GM10266 (cell line): ENCODE data around the gene RBM28.

Experiments
- DNase-seq: peaks from one replicate; pipeline ENCODE4 v3.0.0; 2012; ENCODE audit errors: extremely low spot score
- TF ChIP-seq, protein P1 (sequence below): IDR thresholded peaks from 2 replicates; pipeline ENCODE4 v1.5.1; 2012; ENCODE audit warnings: mild to moderate bottlenecking, low read depth; ENCODE audit not compliant: control insufficient read depth, insufficient read depth; ENCODE audit errors: missing control alignments

RBM28 gene

GRCh38 chr7:128322040-128322643 is 21.6 kb downstream of the RBM28 start:
- no peak for DNase-seq
- TF ChIP-seq, protein P1, sequence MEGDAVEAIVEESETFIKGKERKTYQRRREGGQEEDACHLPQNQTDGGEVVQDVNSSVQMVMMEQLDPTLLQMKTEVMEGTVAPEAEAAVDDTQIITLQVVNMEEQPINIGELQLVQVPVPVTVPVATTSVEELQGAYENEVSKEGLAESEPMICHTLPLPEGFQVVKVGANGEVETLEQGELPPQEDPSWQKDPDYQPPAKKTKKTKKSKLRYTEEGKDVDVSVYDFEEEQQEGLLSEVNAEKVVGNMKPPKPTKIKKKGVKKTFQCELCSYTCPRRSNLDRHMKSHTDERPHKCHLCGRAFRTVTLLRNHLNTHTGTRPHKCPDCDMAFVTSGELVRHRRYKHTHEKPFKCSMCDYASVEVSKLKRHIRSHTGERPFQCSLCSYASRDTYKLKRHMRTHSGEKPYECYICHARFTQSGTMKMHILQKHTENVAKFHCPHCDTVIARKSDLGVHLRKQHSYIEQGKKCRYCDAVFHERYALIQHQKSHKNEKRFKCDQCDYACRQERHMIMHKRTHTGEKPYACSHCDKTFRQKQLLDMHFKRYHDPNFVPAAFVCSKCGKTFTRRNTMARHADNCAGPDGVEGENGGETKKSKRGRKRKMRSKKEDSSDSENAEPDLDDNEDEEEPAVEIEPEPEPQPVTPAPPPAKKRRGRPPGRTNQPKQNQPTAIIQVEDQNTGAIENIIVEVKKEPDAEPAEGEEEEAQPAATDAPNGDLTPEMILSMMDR = peak; percentile 23

DNA sequence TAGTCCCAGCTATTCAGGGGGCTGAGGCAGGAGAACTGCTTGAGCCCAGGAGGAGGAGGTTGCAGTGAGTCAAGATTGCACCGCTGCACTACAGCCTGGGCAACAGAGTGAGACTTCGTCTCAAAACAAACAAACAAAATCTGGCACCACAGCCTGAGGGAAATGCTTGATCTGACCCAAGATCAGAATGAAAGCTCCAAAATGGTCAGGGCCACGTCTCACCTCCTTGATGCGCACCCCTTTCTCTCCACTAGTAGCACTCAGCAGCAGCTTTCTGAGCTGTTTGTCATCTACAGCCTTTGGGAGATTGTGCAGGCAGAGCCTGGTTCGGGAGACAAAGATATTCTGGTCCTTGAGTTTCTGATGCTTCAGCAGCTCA is 22.7 kb downstream of the RBM28 start:
- DNase-seq = no peak
- TF ChIP-seq, protein P1 = no peak

DNA sequence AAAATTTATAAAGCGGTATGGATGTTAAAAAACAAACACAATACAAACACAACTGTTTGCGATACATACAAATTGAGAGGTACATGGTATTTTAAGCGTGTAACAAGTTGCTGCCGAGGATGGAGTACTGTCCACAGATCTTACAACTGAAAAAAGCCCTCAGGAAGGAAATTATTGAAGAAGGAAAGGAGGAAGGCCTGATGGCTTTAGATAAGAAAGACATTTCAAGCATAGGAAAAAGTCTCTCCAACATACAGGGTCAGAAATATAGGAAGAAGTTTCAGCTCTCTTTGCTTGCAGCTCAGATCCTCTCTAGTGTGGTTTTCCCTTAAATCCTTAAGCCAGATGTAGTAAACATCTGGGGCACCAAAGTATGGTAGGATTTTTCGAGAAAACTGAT is 25.0 kb downstream of the RBM28 start:
- TF ChIP-seq, protein P1 = no peak
- no peak for DNase-seq

DNA sequence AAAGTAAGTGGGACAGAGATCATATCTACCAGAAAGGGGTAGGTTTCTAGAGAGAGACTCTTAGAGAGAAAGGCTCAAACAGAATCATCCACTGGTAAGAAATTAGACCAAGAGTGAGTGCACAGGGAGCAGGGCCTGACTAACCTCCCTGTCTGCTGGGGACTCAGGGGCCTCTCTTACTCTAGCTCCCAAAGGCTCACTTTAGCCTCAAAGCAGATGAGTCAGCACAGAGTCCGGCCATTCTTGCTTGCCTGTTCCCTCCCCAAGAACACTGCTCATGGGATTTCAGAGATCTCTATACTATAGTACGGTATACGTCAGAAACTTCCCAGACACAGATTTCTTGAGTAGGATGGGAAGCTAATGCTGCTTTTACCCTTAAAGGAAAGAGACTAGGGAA is 32.7 kb downstream of the RBM28 start:
- TF ChIP-seq, protein P1 = no peak
- no peak for DNase-seq

DNA sequence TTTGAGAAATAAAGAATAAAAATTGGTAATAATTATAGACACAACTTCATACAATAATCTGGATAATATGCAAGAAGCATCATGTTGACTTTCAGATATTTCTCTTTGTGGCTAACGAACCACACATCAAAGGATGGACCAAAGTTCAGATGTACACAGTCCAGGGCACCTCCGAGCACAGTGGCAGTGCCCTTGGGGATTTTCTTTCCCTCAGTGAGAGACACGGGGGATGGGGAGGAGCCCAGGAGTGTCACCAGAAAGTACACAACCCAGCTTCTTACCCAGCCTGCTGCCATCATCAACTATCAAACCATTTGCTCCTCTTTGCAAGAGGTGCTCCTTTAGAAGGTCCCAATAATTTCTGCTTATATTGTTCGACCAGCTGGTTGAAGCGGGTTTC is 33.2 kb downstream of the RBM28 start:
- TF ChIP-seq, protein P1 = no peak
- no peak for DNase-seq

- TF ChIP-seq, protein P1 = no peak
- no peak for DNase-seq
Observed at GRCh38 chr7:128309976-128310375, 33.7 kb downstream of the RBM28 start.

DNA sequence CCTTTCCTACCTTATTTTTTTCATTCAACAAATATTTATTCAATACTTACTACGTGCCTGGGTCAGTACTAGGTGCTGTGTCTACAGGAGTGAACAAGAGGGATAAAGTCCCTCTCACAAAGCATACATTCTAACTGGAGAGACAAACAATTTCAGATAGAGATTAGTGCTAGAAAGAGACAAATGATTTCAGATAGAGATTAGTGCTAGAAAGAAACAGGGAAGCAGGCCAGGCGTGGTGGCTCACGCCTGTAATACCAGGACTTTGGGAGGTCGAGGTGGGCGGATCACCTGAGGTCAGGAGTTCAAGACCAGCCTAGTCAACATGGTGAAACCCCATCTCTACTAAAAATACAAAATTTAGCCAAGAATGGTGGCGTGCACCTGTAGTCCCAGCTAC is 34.6 kb downstream of the RBM28 start:
- TF ChIP-seq, protein P1 = no peak
- no peak for DNase-seq
